Trophoblast cell (in vitro differentiated cells and primary cell): ENCODE results near the gene WBP1.

ENCODE experiments used
- DNase-seq, 2 donors: peaks; one replicate each; pipeline ENCODE4 v3.0.0-alpha.2; 2016
- H2AFZ ChIP-seq: 2 replicates; pipeline ENCODE4 v1.6.1; 2013; ENCODE audit warnings: low read length, moderate library complexity, mild to moderate bottlenecking; ENCODE audit not compliant: insufficient read depth, poor library complexity
- H2AK5ac ChIP-seq: 2 replicates; pipeline ENCODE4 v1.6.1; 2013; ENCODE audit warnings: mild to moderate bottlenecking, low read length
- H2BK120ac ChIP-seq: 2 replicates; pipeline ENCODE4 v1.6.1; 2013; ENCODE audit warnings: low read length, mild to moderate bottlenecking, moderate library complexity; ENCODE audit not compliant: insufficient read depth, poor library complexity
- H2BK12ac ChIP-seq: 2 replicates; pipeline ENCODE4 v1.6.1; 2013; ENCODE audit warnings: mild to moderate bottlenecking, low read length, moderate library complexity
- H2BK5ac ChIP-seq: 2 replicates; pipeline ENCODE4 v1.6.1; 2013; ENCODE audit warnings: low read length, low read depth, moderate library complexity, mild to moderate bottlenecking; ENCODE audit not compliant: poor library complexity
- H3K14ac ChIP-seq: 2 replicates; pipeline ENCODE4 v1.6.1; 2013; ENCODE audit warnings: mild to moderate bottlenecking, low read length
- H3K18ac ChIP-seq: 2 replicates; pipeline ENCODE4 v1.6.1; 2013; ENCODE audit warnings: mild to moderate bottlenecking, low read length
- H3K23ac ChIP-seq: 2 replicates; pipeline ENCODE4 v1.6.1; 2013; ENCODE audit warnings: low read length
- H3K27ac ChIP-seq: 2 replicates; pipeline ENCODE4 v1.5.1; 2013; ENCODE audit warnings: low read depth, mild to moderate bottlenecking, inconsistent platforms, low read length, moderate library complexity
- H3K27me3 ChIP-seq: 2 replicates; pipeline ENCODE4 v1.6.1; 2013; ENCODE audit warnings: inconsistent platforms, mild to moderate bottlenecking, low read length, moderate library complexity; ENCODE audit not compliant: insufficient read depth
- H3K36me3 ChIP-seq, 2 experiments: 1 replicate in 1 of 2; 2 replicates in 1 of 2; pipeline ENCODE4 v1.6.1; 2013; ENCODE audit warnings: low read length in 2 of 2, mild to moderate bottlenecking in 2 of 2, moderate library complexity in 1 of 2; ENCODE audit not compliant: insufficient read depth in 2 of 2, control insufficient read depth in 1 of 2
- H3K4ac ChIP-seq: 2 replicates; pipeline ENCODE4 v1.6.1; 2013; ENCODE audit warnings: low read depth, mild to moderate bottlenecking, low read length, moderate library complexity
- H3K4me1 ChIP-seq, 2 experiments: 1 replicate in 1 of 2; 2 replicates in 1 of 2; pipeline ENCODE4 v1.6.1; 2013; ENCODE audit warnings: low read length in 2 of 2, mild to moderate bottlenecking in 2 of 2, moderate library complexity in 1 of 2; ENCODE audit not compliant: insufficient read depth in 2 of 2, control insufficient read depth in 1 of 2
- H3K4me2 ChIP-seq: 2 replicates; pipeline ENCODE4 v1.6.1; 2013; ENCODE audit warnings: inconsistent platforms, mild to moderate bottlenecking, low read length, moderate library complexity
- H3K4me3 ChIP-seq: 2 replicates; pipeline ENCODE4 v1.5.1; 2013; ENCODE audit warnings: mild to moderate bottlenecking, low read depth, low read length, inconsistent platforms
- H3K79me1 ChIP-seq: one replicate; pipeline ENCODE4 v1.6.1; 2013; ENCODE audit warnings: low read length
- H3K79me2 ChIP-seq: 2 replicates; pipeline ENCODE4 v1.6.1; 2013; ENCODE audit warnings: low read length, mild to moderate bottlenecking; ENCODE audit not compliant: control insufficient read depth, insufficient read depth, poor library complexity
- H3K9ac ChIP-seq: 2 replicates; pipeline ENCODE4 v1.6.1; 2013; ENCODE audit warnings: mild to moderate bottlenecking, low read length
- H3K9me3 ChIP-seq: 2 replicates; pipeline ENCODE4 v1.6.1; 2013; ENCODE audit warnings: low read depth, mild to moderate bottlenecking, control low read depth, inconsistent platforms, low read length; ENCODE audit not compliant: insufficient read depth
- H4K12ac ChIP-seq: 2 replicates; pipeline ENCODE4 v1.6.1; 2013; ENCODE audit warnings: low read depth, mild to moderate bottlenecking, low read length, moderate library complexity
- H4K8ac ChIP-seq: 2 replicates; pipeline ENCODE4 v1.6.1; 2013; ENCODE audit warnings: low read depth, mild to moderate bottlenecking, low read length, moderate library complexity
- H4K91ac ChIP-seq: one replicate; pipeline ENCODE4 v1.6.1; 2013; ENCODE audit warnings: low read depth, mild to moderate bottlenecking, low read length, moderate library complexity
- WGBS: extraction: QIAGEN DNeasy Blood & Tissue Kit; methylation state at CpG from one replicate; pipeline ENCODE4 v1.1.7; 2013; ENCODE audit warnings: missing lambda C conversion rate; ENCODE audit not compliant: insufficient read length, insufficient coverage; ENCODE audit errors: extremely low coverage; 5-methylcytosine and 5-hydroxymethylcytosine counted together

The WBP1 gene

DNA sequence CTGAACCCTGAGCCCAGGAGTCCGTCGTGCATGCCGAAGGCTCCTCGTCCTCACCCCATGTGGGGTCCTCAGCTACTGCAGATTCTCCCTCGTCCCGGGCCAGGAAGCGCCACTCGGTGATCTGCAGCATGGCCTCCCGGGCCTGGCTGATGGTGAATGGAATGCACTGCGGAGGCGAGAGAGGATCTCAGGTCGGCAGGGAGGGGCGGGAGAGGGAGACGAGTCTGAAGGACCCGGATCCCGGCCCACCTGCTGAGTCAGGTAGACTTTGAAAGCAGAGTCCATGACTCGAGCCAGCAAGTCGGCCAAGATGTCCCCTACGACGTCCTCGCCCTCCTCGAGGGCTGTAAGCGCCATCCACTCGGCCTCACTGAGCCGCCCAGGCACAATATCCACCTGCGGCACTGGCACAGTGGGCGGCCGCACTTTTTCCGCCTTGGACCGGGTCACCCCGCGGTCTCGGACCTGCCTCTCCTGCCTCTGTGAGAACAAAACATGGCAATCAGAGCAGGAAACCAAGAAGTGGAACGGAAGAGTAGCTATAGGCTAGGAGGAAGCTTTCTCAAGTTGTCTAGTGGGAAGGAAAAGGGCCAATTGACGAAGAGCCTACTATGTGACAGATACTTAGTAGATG lies 42.4 kb upstream of the WBP1 start:
- H3K79me1 ChIP-seq: peaks cover 2% of the 10 kb centered on the region
- H2BK12ac ChIP-seq: no peak overlapping the region
- no peak overlapping the region for H4K91ac ChIP-seq
- no peak overlapping the region for H3K23ac ChIP-seq
- no peaks in the 10 kb centered on the region for H3K27me3 ChIP-seq
- no peak overlapping the region for H3K14ac ChIP-seq
- WGBS: no CpG with 5 or more reads among the region's 35 CpGs
- H2BK5ac ChIP-seq: no peak overlapping the region
- peaks cover 5% of the 10 kb centered on the region in 2 experiments for H3K4me1 ChIP-seq
- H3K27ac ChIP-seq: no peak overlapping the region
- no peak overlapping the region for H3K18ac ChIP-seq
- H3K9ac ChIP-seq: no peak overlapping the region
- no peak overlapping the region for H3K4ac ChIP-seq
- DNase-seq: no peak
- H3K9me3 ChIP-seq: peaks cover 4% of the 10 kb centered on the region
- no peak overlapping the region for H4K12ac ChIP-seq
- H3K4me2 ChIP-seq: no peak overlapping the region
- H2AK5ac ChIP-seq: no peak overlapping the region
- no peak overlapping the region for H2AFZ ChIP-seq
- H3K4me3 ChIP-seq: no peak overlapping the region
- no peak overlapping the region for H2BK120ac ChIP-seq
- H4K8ac ChIP-seq: no peak overlapping the region
- no peaks in the 10 kb centered on the region for H3K79me2 ChIP-seq
- no peaks in the 10 kb centered on the region for H3K36me3 ChIP-seq

DNA sequence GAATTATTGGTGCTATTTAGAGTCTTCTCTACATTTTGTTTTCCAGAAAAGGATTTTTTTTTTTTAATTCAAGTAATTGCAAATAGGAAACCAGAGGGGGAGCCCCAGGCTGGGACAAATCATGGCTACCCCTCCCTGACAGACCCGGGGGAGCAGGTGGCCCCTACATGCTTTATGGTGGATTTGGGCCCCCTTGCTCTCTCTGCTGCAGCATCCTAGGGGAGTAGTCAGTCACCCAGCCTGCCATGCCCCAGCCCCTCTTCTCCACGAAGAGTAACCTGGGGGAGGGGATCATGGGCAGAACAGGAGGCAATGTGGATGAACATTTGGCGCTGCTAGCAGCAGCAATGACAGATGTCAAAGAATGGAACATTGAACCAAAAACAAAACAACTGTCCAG lies 41.5 kb upstream of the WBP1 start:
- Histone ChIP-seq H3K4me3 (no peak overlapping the region), H2BK12ac (no peak overlapping the region), H2AFZ (no peak overlapping the region), H3K9me3 (peaks cover 4% of the 10 kb centered on the region), H3K79me1 (peaks cover 2% of the 10 kb centered on the region), H4K12ac (no peak overlapping the region), H3K18ac (no peak overlapping the region), H2BK120ac (no peak overlapping the region), H4K8ac (no peak overlapping the region), H2BK5ac (no peak overlapping the region), H3K79me2 (peaks cover 2% of the 10 kb centered on the region), H3K9ac (no peak overlapping the region), H3K23ac (no peak overlapping the region), H4K91ac (no peak overlapping the region), H3K4ac (no peak overlapping the region), H2AK5ac (no peak overlapping the region), H3K4me1 (peaks cover 9% of the 10 kb centered on the region in 2 experiments), H3K14ac (no peak overlapping the region), H3K36me3 (no peaks in the 10 kb centered on the region), H3K27ac (no peak overlapping the region), H3K4me2 (no peak overlapping the region), H3K27me3 (no peaks in the 10 kb centered on the region)
- no CpG with 5 or more reads among the region's 3 CpGs for WGBS
- DNase-seq: no peak

DNA sequence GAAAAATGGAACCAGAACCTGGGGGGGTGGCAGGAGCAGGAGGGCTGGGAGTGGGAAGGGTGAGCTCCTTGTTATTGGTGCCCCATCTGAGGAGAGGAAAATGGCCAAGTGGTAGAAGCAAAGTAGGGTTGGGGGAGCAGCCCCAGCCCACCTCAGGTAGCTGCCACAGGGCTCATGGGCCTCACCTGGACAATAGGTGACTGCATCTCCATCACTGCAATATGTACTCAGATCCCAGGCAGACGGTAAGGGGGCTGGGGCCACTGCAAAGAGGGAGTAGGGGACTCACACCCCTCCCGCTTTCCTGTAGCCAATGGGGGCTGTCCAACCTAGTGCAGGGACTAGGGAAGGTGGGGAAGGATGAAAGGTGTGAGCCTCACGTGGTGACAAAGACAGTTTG lies 41.0 kb upstream of the WBP1 start:
- WGBS: no CpG with 5 or more reads among the region's 3 CpGs
- Histone ChIP-seq H3K27ac (no peak overlapping the region), H3K4me1 (peaks cover 11 to 13% of the 10 kb centered on the region in 2 experiments)

DNA sequence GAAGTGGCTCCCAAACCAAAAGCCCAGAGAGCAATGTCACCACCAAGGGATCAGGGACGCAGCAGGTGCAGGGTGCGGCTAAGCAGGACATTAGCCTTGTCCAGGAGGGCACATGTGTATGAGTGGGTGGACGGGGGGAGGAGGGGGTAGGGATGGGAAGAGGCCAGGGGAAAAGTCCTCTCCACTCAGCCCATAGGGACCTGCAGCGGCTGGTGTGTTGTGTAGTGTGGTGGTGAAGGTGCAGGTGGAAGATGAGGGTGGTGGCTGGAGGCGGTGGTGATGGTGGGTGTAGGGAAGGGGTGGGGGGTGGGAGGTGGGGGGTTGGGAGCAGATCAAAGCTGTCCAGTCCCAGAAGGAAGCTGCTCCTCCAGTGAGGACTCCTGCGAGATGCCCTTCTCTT lies 40.5 kb upstream of the WBP1 start:
- H4K8ac ChIP-seq: no peak overlapping the region
- H3K18ac ChIP-seq: no peak overlapping the region
- H3K9me3 ChIP-seq: peaks cover 4% of the 10 kb centered on the region
- no peak overlapping the region for H2AFZ ChIP-seq
- no peaks in the 10 kb centered on the region for H3K27me3 ChIP-seq
- no peak overlapping the region for H3K23ac ChIP-seq
- no peak overlapping the region for H3K9ac ChIP-seq
- no peak overlapping the region for H2AK5ac ChIP-seq
- no peak overlapping the region for H3K4me3 ChIP-seq
- H3K79me2 ChIP-seq: peaks cover 2% of the 10 kb centered on the region
- peaks cover 11 to 14% of the 10 kb centered on the region in 2 experiments for H3K4me1 ChIP-seq
- no peak overlapping the region for H3K4ac ChIP-seq
- H2BK5ac ChIP-seq: no peak overlapping the region
- no peak overlapping the region for H4K12ac ChIP-seq
- H3K36me3 ChIP-seq: no peaks in the 10 kb centered on the region
- DNase-seq: no peak
- H4K91ac ChIP-seq: no peak overlapping the region
- no CpG with 5 or more reads among the region's 6 CpGs for WGBS
- no peak overlapping the region for H3K4me2 ChIP-seq
- no peak overlapping the region for H2BK120ac ChIP-seq
- H2BK12ac ChIP-seq: no peak overlapping the region
- no peak overlapping the region for H3K27ac ChIP-seq
- no peaks in the 10 kb centered on the region for H3K79me1 ChIP-seq
- no peak overlapping the region for H3K14ac ChIP-seq

More for the DNA sequence above, 41.0 kb upstream of the WBP1 start:
- no peak overlapping the region for H3K18ac ChIP-seq
- DNase-seq: no peak
- H3K4ac ChIP-seq: no peak overlapping the region
- no peaks in the 10 kb centered on the region for H3K36me3 ChIP-seq
- no peak overlapping the region for H3K9ac ChIP-seq
- H2AK5ac ChIP-seq: no peak overlapping the region
- peaks cover 2% of the 10 kb centered on the region for H3K79me1 ChIP-seq
- H3K27me3 ChIP-seq: no peaks in the 10 kb centered on the region
- H3K79me2 ChIP-seq: peaks cover 2% of the 10 kb centered on the region
- H2AFZ ChIP-seq: no peak overlapping the region
- peaks cover 4% of the 10 kb centered on the region for H3K9me3 ChIP-seq
- no peak overlapping the region for H2BK12ac ChIP-seq
- H3K23ac ChIP-seq: no peak overlapping the region
- H4K12ac ChIP-seq: no peak overlapping the region
- H4K8ac ChIP-seq: no peak overlapping the region
- no peak overlapping the region for H2BK120ac ChIP-seq
- H3K4me3 ChIP-seq: no peak overlapping the region
- H3K14ac ChIP-seq: no peak overlapping the region
- no peak overlapping the region for H2BK5ac ChIP-seq
- H3K4me2 ChIP-seq: no peak overlapping the region
- H4K91ac ChIP-seq: no peak overlapping the region
